PC-3 (cell line): Measurements from ENCODE around the gene DGKG. TPM values are rescaled to one million over a fixed set of nuclear protein-coding genes. Genes with fewer than 3 reads are reported as not detected.

ENCODE experiments used
- ATAC-seq: fragments of 200-7000 bp; cut with Tn5 transposase; 2 replicates; pipeline ENCODE4 v1.9.1; 2020; ENCODE audit warnings: mild to moderate bottlenecking, moderate library complexity
- BruUV-seq: library from RNA; stranded (reverse); fragments of 400-500 nt; replicated peaks from 2 replicates; lab custom pipeline; 2021; lab: Mats Ljungman, UMichigan
- CTCF ChIA-PET: fragments of 300-600 bp; sonication (Branson Sonifier 250); formaldehyde crosslinking; loops from one replicate; lab custom pipeline; 2022; ENCODE audit warnings: antibody characterized with exemption; lab: Charles Lee
- POLR2A ChIA-PET: fragments of 300-600 bp; sonication (Branson Sonifier 250); formaldehyde crosslinking; loops from one replicate; lab custom pipeline; 2022; ENCODE audit warnings: antibody characterized with exemption; ENCODE audit not compliant: unreplicated experiment; lab: Charles Lee
- DNase-seq: peaks from one replicate; pipeline ENCODE4 v3.0.0-alpha.2; 2015
- H2AFZ ChIP-seq: fragments of 300-600 bp; sonication (generic); 2 replicates; pipeline ENCODE4 v1.6.0; 2016; ENCODE audit warnings: antibody characterized with exemption, low read length
- H3F3A ChIP-seq: fragments of 300-600 bp; sonication (generic); one replicate; pipeline ENCODE4 v1.6.0; 2017; ENCODE audit warnings: antibody characterized with exemption, low read length, control low read depth, mild to moderate bottlenecking; ENCODE audit not compliant: unreplicated experiment
- H3K27ac ChIP-seq: fragments of 300-600 bp; sonication (generic); 2 replicates; pipeline ENCODE4 v1.5.1; 2016; ENCODE audit warnings: mild to moderate bottlenecking, low read length
- H3K27me3 ChIP-seq: fragments of 300-600 bp; sonication (generic); 2 replicates; pipeline ENCODE4 v1.6.1; 2016; ENCODE audit warnings: low read length, mixed read lengths
- H3K36me3 ChIP-seq: fragments of 300-600 bp; sonication (generic); 2 replicates; pipeline ENCODE4 v1.6.1; 2016; ENCODE audit warnings: low read depth, mixed run types, low read length, mixed read lengths
- H3K4me1 ChIP-seq: fragments of 300-600 bp; sonication (generic); 2 replicates; pipeline ENCODE4 v1.5.1; 2016; ENCODE audit warnings: low read length; ENCODE audit not compliant: insufficient read depth
- H3K4me2 ChIP-seq: fragments of 300-600 bp; sonication (generic); 2 replicates; pipeline ENCODE4 v1.6.0; 2016; ENCODE audit warnings: low read length
- H3K4me3 ChIP-seq: fragments of 300-600 bp; sonication (generic); 2 replicates; pipeline ENCODE4 v1.5.1; 2016; ENCODE audit warnings: mild to moderate bottlenecking, low read length, mixed read lengths
- H3K79me2 ChIP-seq: fragments of 300-600 bp; sonication (generic); 2 replicates; pipeline ENCODE4 v1.6.1; 2017; ENCODE audit warnings: low read length, mixed read lengths
- H3K9ac ChIP-seq: fragments of 300-600 bp; sonication (generic); 2 replicates; pipeline ENCODE4 v1.6.0; 2016; ENCODE audit warnings: mild to moderate bottlenecking, low read length
- H3K9me2 ChIP-seq: fragments of 300-600 bp; sonication (generic); replicated peaks from 2 replicates; pipeline ENCODE4 v1.6.1; 2016; ENCODE audit warnings: mixed run types, low read length, mixed read lengths
- H3K9me3 ChIP-seq: fragments of 300-600 bp; sonication (generic); 2 replicates; pipeline ENCODE4 v1.6.1; 2016; ENCODE audit warnings: low read length, mixed read lengths
- H4K20me1 ChIP-seq: fragments of 300-600 bp; sonication (generic); 2 replicates; pipeline ENCODE4 v1.6.1; 2016; ENCODE audit warnings: low read length, mixed read lengths
- CTCF ChIP-seq: fragments of 300-600 bp; sonication (generic); conservative IDR thresholded peaks from 2 replicates; pipeline ENCODE4 v1.5.1; 2017; ENCODE audit warnings: antibody characterized with exemption, low read depth, mild to moderate bottlenecking, low read length
- EZH2 ChIP-seq: fragments of 300-600 bp; sonication (generic); IDR thresholded peaks from one replicate; pipeline ENCODE4 v1.6.1; 2017; ENCODE audit warnings: antibody characterized with exemption, mild to moderate bottlenecking, low read length; ENCODE audit not compliant: unreplicated experiment
- EZH2phosphoT487 ChIP-seq: fragments of 300-600 bp; sonication (generic); IDR thresholded peaks from 2 replicates; pipeline ENCODE4 v1.6.1; 2018; ENCODE audit warnings: mild to moderate bottlenecking, antibody characterized with exemption, low read length, borderline replicate concordance
- intact Hi-C: fragments of 100-400 bp; cut with micrococcal nuclease; formaldehyde crosslinking; loops from 2 replicates; pipeline ENCODE4 v1.9.0; 2023
- total RNA-seq: library from RNA; depleted of rRNA; stranded (reverse); fragments of >200 nt; gene quantifications from 2 replicates; pipeline ENCODE4 v1.2.3, GENCODE V29; 2014

The DGKG gene
- total RNA-seq, 1 experiment from 2014 or later: 2.7 TPM

- intact Hi-C loops: no loop called here
- no peak overlapping the region for H3K27ac ChIP-seq
- no peak overlapping the region for H3K4me2 ChIP-seq
- H3K9ac ChIP-seq: no peak overlapping the region
- H2AFZ ChIP-seq: no peak overlapping the region
- DNase-seq: no peak
- POLR2A ChIA-PET: no interaction called here
- no peaks in the 10 kb centered on the region for H3K9me2 ChIP-seq
- H3F3A ChIP-seq: no peaks in the 10 kb centered on the region
- no peak for ATAC-seq
- no peaks in the 10 kb centered on the region for H4K20me1 ChIP-seq
- no peaks in the 10 kb centered on the region for H3K79me2 ChIP-seq
- TF ChIP-seq EZH2phosphoT487 (no peak), CTCF (no peak), EZH2 (no peak)
- H3K4me1 ChIP-seq: 0 out of 2 replicates have a peak, but pooled peaks cover 4% of the 10 kb centered on the region
- H3K4me3 ChIP-seq: no peak overlapping the region
- H3K9me3 ChIP-seq: no peaks in the 10 kb centered on the region
- CTCF ChIA-PET: no interaction called here
- no peaks in the 10 kb centered on the region for H3K36me3 ChIP-seq
- no TSS peak for BruUV-seq
- H3K27me3 ChIP-seq: peaks cover 29% of the 10 kb centered on the region
Measured at GRCh38 chr3:186129206-186129605, 232.8 kb downstream of the DGKG start.

- intact Hi-C loops: no loop called here
- Histone ChIP-seq H3K27ac (no peak overlapping the region), H3K4me3 (no peak overlapping the region), H3K4me1 (0 out of 2 replicates have a peak, but pooled peaks cover 4% of the 10 kb centered on the region), H3F3A (no peaks in the 10 kb centered on the region), H4K20me1 (no peaks in the 10 kb centered on the region), H3K9ac (no peak overlapping the region), H3K4me2 (no peak overlapping the region), H2AFZ (no peak overlapping the region), H3K36me3 (no peaks in the 10 kb centered on the region), H3K9me3 (no peaks in the 10 kb centered on the region), H3K27me3 (peaks cover 29% of the 10 kb centered on the region), H3K79me2 (no peaks in the 10 kb centered on the region), H3K9me2 (no peaks in the 10 kb centered on the region)
- ChIA-PET POLR2A (no interaction called here), CTCF (no interaction called here)
- TF ChIP-seq EZH2phosphoT487 (no peak), EZH2 (no peak), CTCF (no peak)
- no peak for DNase-seq
- BruUV-seq: no TSS peak
- ATAC-seq: no peak
Measured at GRCh38 chr3:186128158-186128557, 233.9 kb downstream of the DGKG start.

- no peak overlapping the region for H3K4me2 ChIP-seq
- no peaks in the 10 kb centered on the region for H3K36me3 ChIP-seq
- ChIA-PET POLR2A (no interaction called here), CTCF (no interaction called here)
- H4K20me1 ChIP-seq: no peaks in the 10 kb centered on the region
- ATAC-seq: no peak
- no TSS peak for BruUV-seq
- H3K79me2 ChIP-seq: no peaks in the 10 kb centered on the region
- H3K4me1 ChIP-seq: 0 out of 2 replicates have a peak, but pooled peaks cover 2% of the 10 kb centered on the region
- no peak overlapping the region for H2AFZ ChIP-seq
- no peak overlapping the region for H3K4me3 ChIP-seq
- no peak overlapping the region for H3K27ac ChIP-seq
- H3K9me3 ChIP-seq: no peaks in the 10 kb centered on the region
- no peaks in the 10 kb centered on the region for H3F3A ChIP-seq
- TF ChIP-seq EZH2phosphoT487 (no peak), EZH2 (no peak), CTCF (no peak)
- H3K9ac ChIP-seq: no peak overlapping the region
- no peaks in the 10 kb centered on the region for H3K9me2 ChIP-seq
- peaks cover 27% of the 10 kb centered on the region for H3K27me3 ChIP-seq
- no peak for DNase-seq
- intact Hi-C loops: no loop called here
Measured at GRCh38 chr3:186127463-186127862, 234.6 kb downstream of the DGKG start.
